ENCODE data around the gene RAP1A. TPM values are rescaled to one million over a fixed set of nuclear protein-coding genes. Genes with fewer than 3 reads are reported as not detected.

Gene RAP1A
- polyA plus RNA-seq, 1 donor (not counting 4 experiments of a cell fraction or from before 2014, with no cell fraction given) = 70.3 TPM

DNA sequence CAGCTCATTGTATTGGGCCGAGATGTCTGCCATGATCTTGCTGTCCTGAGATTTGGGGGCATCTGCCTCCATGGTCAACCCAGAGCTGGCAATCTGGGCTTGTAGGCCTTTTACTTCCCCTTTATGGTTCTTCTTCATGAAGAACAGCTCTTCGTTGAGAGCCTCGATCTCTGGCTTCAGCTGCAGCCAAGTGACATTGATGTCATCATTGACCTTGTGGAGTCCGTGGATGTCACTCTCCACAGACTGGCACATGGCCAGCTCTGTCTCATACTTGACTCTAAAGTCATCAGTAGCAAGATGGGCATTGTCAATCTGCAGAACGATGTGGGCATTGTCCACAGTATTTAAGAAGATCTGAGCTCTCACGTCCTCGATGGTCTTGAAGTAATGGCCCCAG is 29.2 kb downstream of the RAP1A start:
- no peak overlapping the region for H3K4me2 ChIP-seq (ENCODE audit: control insufficient read depth, extremely low read depth, insufficient read depth, low read depth, low read length)
- no peaks in the 10 kb centered on the region for H4K20me1 ChIP-seq (ENCODE audit: control insufficient read depth, extremely low read depth, insufficient read depth, low read length)
- peaks cover 61% of the 10 kb centered on the region for H3K79me2 ChIP-seq (ENCODE audit: control insufficient read depth, insufficient read depth, low read length)
- DNase-seq (ENCODE audit: low read depth, low spot score) (no peak), FAIRE-seq (no peak)
- dilution Hi-C loops (cut with MboI; ENCODE audit: extremely low pct_ligation_motif_present, low sequenced_read_pairs) = no loop called here
- H2AFZ ChIP-seq (ENCODE audit: control insufficient read depth, low read length) = no peak overlapping the region
- no peak overlapping the region for H3K27ac ChIP-seq (ENCODE audit: control insufficient read depth, insufficient read depth, low read length)
- no peak overlapping the region for H3K4me3 ChIP-seq (ENCODE audit: control insufficient read depth in 2 of 3, extremely low read depth in 1 of 3, insufficient read depth in 2 of 3, low read depth in 1 of 3, low read length in 3 of 3)
- H3K27me3 ChIP-seq (ENCODE audit: control insufficient read depth, extremely low read depth, insufficient read depth, low read length) = no peaks in the 10 kb centered on the region
- TF ChIP-seq EZH2 (IDR thresholded peaks at IDR 0.05; ENCODE audit: low read length) = no peak
- TF ChIP-seq, protein P1, sequence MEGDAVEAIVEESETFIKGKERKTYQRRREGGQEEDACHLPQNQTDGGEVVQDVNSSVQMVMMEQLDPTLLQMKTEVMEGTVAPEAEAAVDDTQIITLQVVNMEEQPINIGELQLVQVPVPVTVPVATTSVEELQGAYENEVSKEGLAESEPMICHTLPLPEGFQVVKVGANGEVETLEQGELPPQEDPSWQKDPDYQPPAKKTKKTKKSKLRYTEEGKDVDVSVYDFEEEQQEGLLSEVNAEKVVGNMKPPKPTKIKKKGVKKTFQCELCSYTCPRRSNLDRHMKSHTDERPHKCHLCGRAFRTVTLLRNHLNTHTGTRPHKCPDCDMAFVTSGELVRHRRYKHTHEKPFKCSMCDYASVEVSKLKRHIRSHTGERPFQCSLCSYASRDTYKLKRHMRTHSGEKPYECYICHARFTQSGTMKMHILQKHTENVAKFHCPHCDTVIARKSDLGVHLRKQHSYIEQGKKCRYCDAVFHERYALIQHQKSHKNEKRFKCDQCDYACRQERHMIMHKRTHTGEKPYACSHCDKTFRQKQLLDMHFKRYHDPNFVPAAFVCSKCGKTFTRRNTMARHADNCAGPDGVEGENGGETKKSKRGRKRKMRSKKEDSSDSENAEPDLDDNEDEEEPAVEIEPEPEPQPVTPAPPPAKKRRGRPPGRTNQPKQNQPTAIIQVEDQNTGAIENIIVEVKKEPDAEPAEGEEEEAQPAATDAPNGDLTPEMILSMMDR (optimal IDR thresholded peaks at IDR 0.05 in 1 of 3, IDR thresholded peaks at IDR 0.05 in 1 of 3, conservative IDR thresholded peaks at IDR 0.05 in 1 of 3; ENCODE audit: extremely low read depth in 1 of 3, insufficient read depth in 2 of 3, low read length in 3 of 3) = no peak
- peaks cover 6 to 7% of the 10 kb centered on the region in 2 experiments for H3K36me3 ChIP-seq (ENCODE audit: control insufficient read depth in 2 of 2, extremely low read depth in 1 of 2, insufficient read depth in 2 of 2, low read length in 2 of 2)
- H3K4me1 ChIP-seq (ENCODE audit: control insufficient read depth, extremely low read depth, insufficient read depth, low read length) = no peaks in the 10 kb centered on the region
- H3K9ac ChIP-seq (ENCODE audit: control insufficient read depth, extremely low read depth, insufficient read depth, low read length) = no peak overlapping the region
- H3K9me1 ChIP-seq (ENCODE audit: control insufficient read depth, extremely low read depth, insufficient read depth, low read length) = no peaks in the 10 kb centered on the region
- H3K9me3 ChIP-seq (ENCODE audit: control insufficient read depth, low read depth, low read length) = no peaks in the 10 kb centered on the region

DNA sequence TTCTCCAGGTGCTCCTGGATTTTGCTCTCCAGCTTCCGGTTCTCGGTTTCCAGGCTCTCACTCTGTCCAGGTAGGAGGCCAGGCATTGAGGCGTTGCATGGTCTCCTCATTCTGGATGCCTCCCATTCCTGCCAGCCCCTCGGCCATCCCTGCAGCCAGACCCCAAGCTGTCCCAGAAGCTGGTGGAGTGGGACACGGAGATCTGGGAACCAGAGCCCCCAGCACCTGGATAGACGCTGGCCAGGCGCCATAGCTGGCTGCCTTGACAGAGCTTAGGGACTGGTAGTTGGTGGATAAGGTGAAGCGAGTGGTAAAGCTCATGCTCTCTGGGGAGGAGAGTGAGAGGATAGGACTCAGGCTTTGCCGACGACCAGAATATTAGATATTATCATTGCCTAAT is 29.6 kb downstream of the RAP1A start:
- Histone ChIP-seq H3K36me3 (ENCODE audit: control insufficient read depth in 2 of 2, extremely low read depth in 1 of 2, insufficient read depth in 2 of 2, low read length in 2 of 2) (peaks cover 6 to 7% of the 10 kb centered on the region in 2 experiments), H3K4me1 (ENCODE audit: control insufficient read depth, extremely low read depth, insufficient read depth, low read length) (no peaks in the 10 kb centered on the region), H3K4me2 (ENCODE audit: control insufficient read depth, extremely low read depth, insufficient read depth, low read depth, low read length) (no peak overlapping the region), H3K9ac (ENCODE audit: control insufficient read depth, extremely low read depth, insufficient read depth, low read length) (no peak overlapping the region), H3K9me1 (ENCODE audit: control insufficient read depth, extremely low read depth, insufficient read depth, low read length) (no peaks in the 10 kb centered on the region), H3K9me3 (ENCODE audit: control insufficient read depth, low read depth, low read length) (no peaks in the 10 kb centered on the region), H3K27me3 (ENCODE audit: control insufficient read depth, extremely low read depth, insufficient read depth, low read length) (no peaks in the 10 kb centered on the region), H2AFZ (ENCODE audit: control insufficient read depth, low read length) (no peak overlapping the region), H3K27ac (ENCODE audit: control insufficient read depth, insufficient read depth, low read length) (no peak overlapping the region), H4K20me1 (ENCODE audit: control insufficient read depth, extremely low read depth, insufficient read depth, low read length) (no peaks in the 10 kb centered on the region), H3K79me2 (ENCODE audit: control insufficient read depth, insufficient read depth, low read length) (peaks cover 60% of the 10 kb centered on the region), H3K4me3 (ENCODE audit: control insufficient read depth in 2 of 3, extremely low read depth in 1 of 3, insufficient read depth in 2 of 3, low read depth in 1 of 3, low read length in 3 of 3) (no peak overlapping the region)
- DNase-seq (ENCODE audit: low read depth, low spot score) = no peak
- FAIRE-seq = no peak
- TF ChIP-seq, protein P1 (optimal IDR thresholded peaks at IDR 0.05 in 1 of 3, IDR thresholded peaks at IDR 0.05 in 1 of 3, conservative IDR thresholded peaks at IDR 0.05 in 1 of 3; ENCODE audit: extremely low read depth in 1 of 3, insufficient read depth in 2 of 3, low read length in 3 of 3) = no peak
- no peak for TF ChIP-seq EZH2 (IDR thresholded peaks at IDR 0.05; ENCODE audit: low read length)
- dilution Hi-C loops (cut with MboI; ENCODE audit: extremely low pct_ligation_motif_present, low sequenced_read_pairs) = no loop called here
